Hematopoietic multipotent progenitor cell treated with erythropoietin and hydrocortisone succinate and interleukin-3 and kit ligand, for 15 days (in vitro differentiated cells): Measurements from ENCODE around the gene ST3GAL5.
"Not testable (repeated sequence)": the region's sequence is repeated elsewhere in the genome, so short reads cannot be mapped to it uniquely, and the experiment has no call there.

Source experiments
- DNase-seq: peaks from one replicate; pipeline ENCODE4 v3.0.0-alpha.2; 2015; ENCODE audit warnings: low spot score

ST3GAL5 gene

GRCh38 chr2:85834466-85834865, 54.3 kb downstream of the ST3GAL5 start:
- DNase-seq = no peak

GRCh38 chr2:85831735-85832134, 57.1 kb downstream of the ST3GAL5 start:
- no peak for DNase-seq

- no peak for DNase-seq
Observed at GRCh38 chr2:85830645-85831044, 58.1 kb downstream of the ST3GAL5 start.

GRCh38 chr2:85829394-85829793, 59.4 kb downstream of the ST3GAL5 start:
- not testable (repeated sequence) for DNase-seq

- DNase-seq = no peak
Observed at GRCh38 chr2:85828725-85829124, 60.1 kb downstream of the ST3GAL5 start.

GRCh38 chr2:85827879-85828569, 60.8 kb downstream of the ST3GAL5 start:
- no peak for DNase-seq

- DNase-seq = peak; percentile 12
Observed at GRCh38 chr2:85826990-85827878, 61.6 kb downstream of the ST3GAL5 start.

GRCh38 chr2:85823951-85824350, 64.8 kb downstream of the ST3GAL5 start:
- no peak for DNase-seq

- no peak for DNase-seq
Observed at GRCh38 chr2:85822766-85823165, 66.0 kb downstream of the ST3GAL5 start.

- no peak for DNase-seq
Observed at GRCh38 chr2:85819811-85820510, 68.8 kb downstream of the ST3GAL5 start.

GRCh38 chr2:85814802-85815550, 73.8 kb downstream of the ST3GAL5 start:
- no peak for DNase-seq

GRCh38 chr2:85813982-85814801, 74.6 kb downstream of the ST3GAL5 start:
- peak; percentile 57 for DNase-seq

- no peak for DNase-seq
Observed at GRCh38 chr2:85813211-85813981, 75.4 kb downstream of the ST3GAL5 start.

GRCh38 chr2:85812094-85812735, 76.6 kb downstream of the ST3GAL5 start:
- DNase-seq = no peak

GRCh38 chr2:85811180-85812093, 77.4 kb downstream of the ST3GAL5 start:
- no peak for DNase-seq

- DNase-seq = no peak
Observed at GRCh38 chr2:85810371-85811179, 78.2 kb downstream of the ST3GAL5 start.

GRCh38 chr2:85807756-85808155, 81.0 kb downstream of the ST3GAL5 start:
- no peak for DNase-seq
